ENCODE measurements around the gene EYS.
"Not testable (repeated sequence)": the region's sequence is repeated elsewhere in the genome, so short reads cannot be mapped to it uniquely, and the experiment has no call there.

Gene EYS

GRCh38 chr6:64538722-64539121 is 1168.3 kb downstream of the EYS start:
- DNase-seq: no peak

- no peak for DNase-seq
These were observed 1179.1 kb downstream of the EYS start for GRCh38 chr6:64527899-64528298.

GRCh38 chr6:64522859-64523258 is 1184.2 kb downstream of the EYS start:
- no peak for DNase-seq

- DNase-seq: peak in 1 of 5 experiments; percentile 15
These were observed 1187.0 kb downstream of the EYS start for GRCh38 chr6:64520050-64520449.

DNA sequence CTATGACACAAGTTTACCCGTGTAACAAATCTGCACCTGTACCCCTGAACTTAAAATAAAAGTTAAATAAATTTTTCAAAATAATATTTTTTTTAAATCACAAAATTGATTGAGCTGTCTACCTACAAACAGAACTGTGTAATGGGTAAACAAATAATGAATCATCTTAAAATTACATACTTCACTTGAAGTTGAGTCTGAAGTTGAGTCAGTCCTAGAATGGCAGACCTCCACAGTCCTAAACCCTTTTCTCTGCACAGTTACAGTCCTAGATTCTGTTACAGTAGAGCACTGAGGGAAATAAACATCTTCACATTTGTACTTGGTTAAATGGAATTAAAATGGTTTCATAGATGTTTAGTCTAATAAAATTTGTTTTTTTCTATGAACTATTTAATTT is 1190.6 kb downstream of the EYS start:
- DNase-seq: no peak

- DNase-seq: no peak
These were observed 1199.4 kb downstream of the EYS start for GRCh38 chr6:64507661-64508060.

GRCh38 chr6:64505312-64505711 is 1201.7 kb downstream of the EYS start:
- DNase-seq: peak in 1 of 5 experiments; percentile 2

DNA sequence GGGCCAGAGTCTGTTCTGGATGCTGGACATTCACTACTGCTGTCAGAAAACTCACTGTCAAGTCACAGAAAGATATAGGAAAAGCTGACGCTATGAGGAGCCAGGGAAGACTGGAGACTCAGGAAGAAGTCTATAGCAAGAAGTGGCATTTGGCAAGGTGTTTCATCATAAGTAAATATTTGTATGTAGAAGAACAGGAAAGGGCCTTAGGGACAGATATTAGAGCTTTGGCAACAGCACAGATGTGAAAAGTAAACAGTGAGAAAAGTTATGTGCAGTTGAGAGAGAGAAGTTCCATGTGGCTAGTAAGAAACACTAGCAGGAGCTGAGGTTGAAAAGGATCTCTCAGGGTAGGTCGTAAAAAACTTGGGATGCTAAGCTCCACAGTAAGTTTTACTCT is 1202.5 kb downstream of the EYS start:
- no peak for DNase-seq

- no peak for DNase-seq
These were observed 1204.2 kb downstream of the EYS start for GRCh38 chr6:64502801-64503200.

GRCh38 chr6:64497634-64498033 is 1209.4 kb downstream of the EYS start:
- no peak for DNase-seq

DNA sequence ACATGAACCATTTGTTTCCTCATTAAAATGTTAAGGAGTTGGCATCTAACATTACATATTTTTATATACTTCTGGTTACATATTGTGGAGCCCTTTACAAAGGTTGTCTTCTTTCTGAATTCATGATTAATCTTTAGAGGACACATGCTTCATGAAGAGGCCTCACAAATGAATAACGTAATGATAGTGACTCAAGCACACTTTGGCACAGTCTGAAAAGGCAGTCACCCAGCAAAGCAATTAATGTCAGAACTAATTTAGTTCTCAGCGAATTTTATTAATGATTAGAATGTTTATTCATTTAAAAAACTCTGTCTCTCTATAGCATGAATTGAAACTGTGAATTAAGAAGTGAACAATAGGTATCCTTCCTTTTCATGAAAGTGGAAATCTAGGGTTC is 1217.3 kb downstream of the EYS start:
- DNase-seq: no peak

- DNase-seq: no peak
These were observed 1220.3 kb downstream of the EYS start for GRCh38 chr6:64486578-64487351.

DNA sequence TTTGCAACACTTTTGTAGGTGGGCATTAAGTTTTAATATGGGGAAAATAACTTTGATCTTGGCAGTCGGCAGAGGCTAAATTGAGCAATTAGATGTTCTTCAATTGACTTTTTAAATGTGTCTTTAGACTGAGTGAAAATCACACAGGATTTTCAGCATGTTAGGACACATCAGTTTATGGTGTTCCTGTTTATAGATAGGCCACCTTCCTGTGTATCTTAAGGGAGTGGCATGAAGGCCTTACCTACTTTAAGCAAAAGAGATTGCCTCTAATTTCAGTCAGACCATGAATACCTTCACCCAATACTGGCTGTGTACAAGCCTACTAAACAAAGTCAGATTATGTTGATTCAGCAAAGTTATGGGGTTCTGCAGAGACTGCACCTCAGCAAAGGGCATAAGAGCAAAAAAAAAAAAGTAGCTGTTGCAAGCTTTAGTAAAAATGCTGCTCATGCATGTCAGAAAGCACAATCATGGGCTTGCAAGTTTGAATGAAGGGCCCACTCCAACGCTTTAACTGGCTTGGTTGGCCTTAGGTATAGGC is 1223.0 kb downstream of the EYS start:
- no peak for DNase-seq

DNA sequence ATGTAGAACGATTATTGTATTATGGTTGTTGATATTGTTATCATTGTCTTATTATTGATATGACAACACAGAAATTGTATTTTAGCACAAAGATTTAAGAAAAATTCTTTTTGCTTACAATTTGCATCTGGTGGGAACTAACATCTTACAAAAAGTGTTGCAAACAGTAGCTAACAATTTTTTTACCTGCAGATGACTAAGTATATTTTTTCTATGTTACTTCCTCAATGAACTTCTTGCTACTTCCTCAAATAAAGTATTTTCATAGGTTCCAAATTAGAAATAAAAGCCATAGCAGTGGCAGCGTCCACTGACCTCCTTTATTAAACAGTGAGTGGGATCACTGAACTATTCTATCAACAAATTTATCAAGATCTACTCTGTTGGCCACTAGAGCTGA is 1224.4 kb downstream of the EYS start:
- no peak for DNase-seq

- no peak for DNase-seq
These were observed 1227.9 kb downstream of the EYS start for GRCh38 chr6:64479134-64479533.

DNA sequence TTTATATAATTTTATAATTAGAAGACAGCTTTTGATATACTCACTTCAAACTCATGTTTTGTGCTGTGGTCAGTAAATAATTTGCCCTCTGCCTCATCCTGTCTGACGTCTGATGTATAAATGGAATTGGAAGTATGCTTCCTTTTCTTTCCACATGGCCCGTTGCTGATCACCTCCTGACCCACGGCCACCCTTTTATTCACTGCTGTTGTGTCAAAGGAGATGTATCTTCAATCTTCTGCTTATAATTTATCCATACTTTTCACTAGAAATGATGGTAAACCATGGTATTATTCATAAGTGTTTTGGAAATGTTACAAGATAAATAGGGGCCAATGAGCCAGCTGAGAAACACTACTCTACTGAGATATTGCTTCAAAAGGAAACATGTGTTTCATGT is 1229.6 kb downstream of the EYS start:
- no peak for DNase-seq

DNA sequence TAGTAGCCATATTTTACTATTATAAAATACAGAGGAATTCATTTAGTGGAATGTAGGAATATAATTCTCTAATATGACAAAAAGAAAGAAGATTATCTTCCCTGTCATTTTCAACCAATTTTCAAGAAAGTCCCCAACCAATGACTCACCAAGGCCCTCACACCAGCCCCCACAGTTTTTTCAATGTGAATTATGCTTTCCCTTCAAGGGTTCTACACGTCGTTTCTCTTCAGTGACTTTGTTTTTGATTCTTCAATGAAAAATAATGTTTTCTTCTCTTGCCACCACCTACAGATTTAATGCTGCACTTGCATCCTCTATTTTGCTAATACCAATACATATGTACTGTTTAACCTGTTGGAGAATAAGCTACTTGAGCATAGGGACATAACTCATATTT is 1230.1 kb downstream of the EYS start:
- no peak for DNase-seq

GRCh38 chr6:64469405-64469804 is 1237.6 kb downstream of the EYS start:
- not testable (repeated sequence) for DNase-seq

GRCh38 chr6:64467656-64468055 is 1239.4 kb downstream of the EYS start:
- no peak for DNase-seq

GRCh38 chr6:64459411-64459944 is 1247.5 kb downstream of the EYS start:
- no peak for DNase-seq

GRCh38 chr6:64448101-64448500 is 1258.9 kb downstream of the EYS start:
- not testable (repeated sequence) for DNase-seq

DNA sequence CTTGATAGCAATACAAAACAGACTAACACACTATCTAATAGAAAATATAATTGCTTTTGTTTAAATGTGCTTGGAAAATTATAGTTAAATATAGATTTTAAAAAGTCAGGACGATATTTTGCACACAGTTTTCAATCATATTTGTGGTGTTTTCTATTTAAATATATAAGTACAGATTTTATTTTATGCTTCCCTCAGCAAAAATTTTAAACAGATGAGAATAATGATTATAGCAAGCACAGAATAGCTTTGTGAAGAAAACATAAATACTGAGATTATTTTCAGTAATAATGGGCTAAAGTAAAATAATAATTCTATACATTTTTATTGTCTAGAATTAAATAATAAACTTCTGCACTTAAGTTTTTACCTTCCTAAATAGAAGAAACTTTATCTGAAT is 1262.0 kb downstream of the EYS start:
- DNase-seq: no peak

DNA sequence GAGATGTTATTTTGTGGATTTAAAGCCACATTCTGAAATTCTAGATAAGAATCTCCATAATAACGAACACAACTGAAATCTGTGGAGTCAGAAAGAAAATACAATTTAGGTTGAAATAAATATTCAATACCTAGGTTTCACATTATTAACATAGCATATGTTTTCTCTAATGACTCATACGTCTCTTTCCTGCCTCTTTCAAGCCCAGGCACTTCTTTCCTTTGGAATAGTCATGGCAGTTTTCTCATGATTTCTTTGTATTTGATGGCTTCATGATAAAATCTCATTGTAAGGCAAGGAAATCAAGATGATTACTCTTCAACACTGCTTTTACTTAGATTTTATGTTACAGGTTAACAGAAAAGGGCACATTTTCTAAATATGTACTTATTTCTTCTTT is 1267.8 kb downstream of the EYS start:
- no peak for DNase-seq

GRCh38 chr6:64437996-64438395 is 1269.0 kb downstream of the EYS start:
- DNase-seq: no peak

DNA sequence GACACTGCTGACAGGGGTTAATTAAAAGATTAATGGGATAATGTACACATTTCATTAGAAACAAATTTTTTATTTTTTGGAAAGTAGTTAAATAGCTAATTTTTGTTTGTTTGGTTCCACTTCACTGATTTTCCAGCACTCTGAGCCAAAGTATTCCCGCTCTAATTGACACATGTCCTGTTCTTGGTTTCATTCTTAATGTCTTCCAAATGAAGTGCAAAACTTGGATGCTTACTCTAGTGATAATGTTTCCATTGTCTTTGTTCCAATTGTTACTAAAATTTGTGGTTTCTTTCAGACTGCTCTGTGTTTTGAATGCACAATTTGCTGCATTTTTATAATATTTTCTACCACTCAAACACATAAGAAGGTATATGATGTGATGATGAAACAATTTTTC is 1277.1 kb downstream of the EYS start:
- DNase-seq: no peak
